ENCODE data around the gene SYT13.

Gene SYT13

GRCh38 chr11:45305874-45306623 lies 19.9 kb upstream of the SYT13 start:
- DNase-seq (ENCODE audit: low spot score), result no peak

GRCh38 chr11:45304992-45305335 lies 18.8 kb upstream of the SYT13 start:
- no peak for DNase-seq (ENCODE audit: low spot score)

DNA sequence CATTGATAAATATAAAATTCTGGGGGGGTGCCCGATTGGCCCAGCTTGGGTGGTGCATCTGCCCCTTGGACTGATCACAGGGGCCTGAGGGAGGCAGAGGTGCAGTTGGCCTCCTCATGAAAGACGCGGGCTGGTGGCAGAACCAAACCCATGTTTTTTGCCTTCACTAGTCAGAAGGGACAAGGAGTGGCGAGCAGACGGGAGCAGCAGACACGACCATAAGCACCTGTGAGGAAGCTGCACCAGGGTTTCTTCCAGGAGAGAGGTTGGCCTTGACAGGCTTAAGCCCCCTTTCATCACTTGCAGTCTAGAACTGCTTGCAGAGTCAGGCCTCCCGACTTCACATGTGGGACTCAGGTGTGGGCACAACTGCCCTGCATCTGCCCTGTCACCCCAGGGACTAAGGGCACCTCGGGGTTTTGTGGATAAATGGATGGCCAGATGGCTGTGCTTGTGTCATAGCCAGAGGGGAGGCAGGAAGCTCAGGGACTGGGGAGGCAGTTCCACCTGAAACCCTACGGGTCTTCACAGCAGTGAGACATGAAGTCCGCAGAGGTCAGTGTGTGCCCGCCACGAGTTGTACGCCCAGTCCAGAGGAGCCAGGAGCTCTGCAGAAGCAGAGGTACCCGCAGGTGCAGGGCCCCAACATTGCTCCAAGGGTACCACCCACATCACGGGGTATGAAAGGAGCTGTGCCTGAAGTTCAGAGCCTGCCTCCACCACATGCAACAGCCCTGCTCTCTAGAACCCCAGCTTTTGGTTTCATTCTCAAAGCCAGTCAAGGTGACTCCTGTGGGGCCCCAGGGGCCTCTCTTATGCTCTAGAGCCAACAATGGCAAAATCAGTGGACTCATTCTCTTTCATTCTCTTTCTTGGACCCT lies 18.2 kb upstream of the SYT13 start:
- DNase-seq (ENCODE audit: low spot score), result no peak

DNA sequence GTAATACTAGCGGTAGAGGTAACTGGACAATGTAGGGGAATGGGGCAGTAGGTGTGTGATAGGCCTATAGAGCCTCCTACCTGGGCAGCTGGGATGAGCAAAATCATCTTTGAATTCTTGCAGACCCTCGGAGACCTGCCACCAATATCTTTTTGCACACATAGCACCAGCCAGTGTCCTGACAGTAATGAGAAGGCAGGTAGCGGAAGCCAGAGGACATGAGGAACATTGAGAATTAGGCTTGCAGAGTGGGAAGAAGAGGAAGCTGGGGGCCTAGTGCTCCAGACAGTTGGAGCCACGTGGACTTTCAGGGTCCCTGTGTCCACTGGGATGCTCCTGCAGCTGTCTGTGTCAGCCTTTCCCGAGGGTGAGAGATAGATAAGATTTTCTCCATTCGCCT lies 17.2 kb upstream of the SYT13 start:
- DNase-seq (ENCODE audit: low spot score), result no peak

- no peak for DNase-seq (ENCODE audit: low spot score)
These were observed 15.6 kb upstream of the SYT13 start for GRCh38 chr11:45301537-45302246.

DNA sequence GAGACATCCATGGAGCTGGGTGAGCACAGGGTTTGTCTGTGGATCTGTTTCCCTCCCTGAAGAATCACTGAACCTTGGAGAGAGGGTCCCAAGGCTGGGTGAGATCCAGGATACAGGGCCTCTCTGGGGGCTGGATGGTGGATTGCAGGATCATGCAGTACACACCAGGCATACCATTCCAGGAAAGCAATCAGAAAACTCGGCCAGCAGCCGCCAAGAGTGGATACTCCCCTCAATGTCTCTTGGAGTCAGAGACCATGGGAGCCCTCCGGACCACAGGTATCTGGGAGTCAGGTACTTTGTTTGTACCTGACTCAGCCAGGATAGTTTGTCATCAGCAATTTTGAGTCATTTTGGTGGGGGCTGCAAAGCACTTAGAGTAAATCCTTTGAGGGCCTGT lies 14.6 kb upstream of the SYT13 start:
- no peak for DNase-seq (ENCODE audit: low spot score)

DNA sequence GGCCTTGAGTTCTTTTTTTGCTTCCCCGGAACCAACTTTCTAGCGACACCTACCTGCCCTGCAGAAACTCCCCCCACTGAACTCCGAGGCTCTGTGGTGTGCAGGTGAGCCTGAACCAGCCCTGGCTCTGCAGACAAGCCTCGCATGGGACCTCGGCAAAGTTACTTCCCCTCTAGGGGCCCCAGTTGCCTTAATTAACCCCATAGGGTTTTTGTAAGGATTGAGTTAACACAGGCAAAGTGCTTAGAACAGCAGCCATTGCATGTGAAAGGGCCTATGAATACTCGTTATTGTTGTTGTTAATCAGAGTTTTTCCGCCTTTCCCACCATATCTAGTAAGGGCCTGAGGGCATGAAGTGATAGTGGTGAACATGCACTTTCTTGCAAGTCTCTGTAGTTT lies 12.6 kb upstream of the SYT13 start:
- DNase-seq (ENCODE audit: low spot score), result no peak

DNA sequence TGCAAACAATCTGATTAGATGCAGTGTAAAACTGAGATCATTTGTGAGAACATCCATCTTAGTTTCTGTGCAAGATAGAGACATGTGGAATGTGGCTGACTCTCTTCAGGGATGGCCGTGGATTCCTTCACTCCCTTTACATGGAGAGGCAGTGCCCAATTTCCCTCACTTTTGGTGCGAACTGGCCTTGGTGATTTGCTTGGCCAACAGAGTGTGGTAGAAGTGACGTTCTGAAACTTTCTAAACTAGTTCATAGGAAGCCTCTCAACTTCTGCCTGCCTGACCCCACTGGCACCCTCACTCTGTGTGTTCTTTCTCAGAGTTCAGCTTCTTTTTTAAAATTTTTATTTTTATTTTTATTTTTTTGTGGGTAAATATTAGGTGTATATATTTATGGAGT lies 9.9 kb upstream of the SYT13 start:
- no peak for DNase-seq (ENCODE audit: low spot score)

DNA sequence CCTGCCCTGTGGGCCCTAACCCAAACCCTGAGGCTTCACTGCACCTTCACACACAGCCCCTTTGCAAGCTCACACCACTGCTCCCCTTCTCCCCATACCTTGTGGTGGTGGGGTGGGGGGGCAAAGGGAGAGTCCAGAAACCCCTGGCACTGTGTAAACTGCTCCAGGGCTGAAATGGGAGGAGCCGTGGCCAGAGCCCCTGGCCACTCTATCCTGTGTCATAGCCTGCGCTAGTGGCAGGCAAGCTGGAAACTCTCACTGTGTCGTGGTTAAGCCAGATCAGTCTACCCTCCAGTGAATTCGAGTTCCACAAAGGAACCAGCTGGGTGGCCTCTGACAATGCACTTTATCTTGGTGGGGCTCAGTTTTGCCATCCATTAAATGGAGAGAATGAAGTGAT lies 8.4 kb upstream of the SYT13 start:
- DNase-seq (ENCODE audit: low spot score), result no peak

DNA sequence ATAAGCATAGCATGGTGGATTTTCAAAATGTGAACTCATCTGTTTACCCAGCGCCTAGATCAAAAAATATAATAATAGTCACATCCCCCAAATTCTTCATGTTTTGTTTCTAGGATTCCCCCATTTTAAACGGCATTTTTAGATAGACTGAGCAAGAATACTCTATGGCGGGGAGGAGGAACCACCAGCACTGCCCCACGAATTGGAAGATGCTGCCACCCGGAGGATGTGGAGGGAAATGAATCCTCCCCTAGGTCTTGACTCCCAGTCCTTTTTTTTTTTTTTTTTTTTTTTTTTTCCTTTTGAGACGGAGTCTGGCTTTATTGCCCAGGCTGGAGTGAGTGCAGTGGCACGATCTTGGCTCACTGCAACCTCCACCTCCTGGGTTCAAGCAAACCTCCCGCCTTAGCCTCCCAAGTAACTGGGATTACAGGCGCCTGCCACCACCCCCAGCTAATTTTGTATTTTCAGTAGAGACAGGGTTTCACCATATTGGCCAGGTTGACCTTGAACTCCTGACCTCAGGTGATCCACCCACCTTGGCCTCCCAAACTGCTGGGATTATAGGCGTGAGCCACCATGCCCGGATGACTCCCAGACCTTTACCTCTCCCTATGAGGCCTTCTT lies 7.5 kb upstream of the SYT13 start:
- peak; percentile 75 for DNase-seq (ENCODE audit: low spot score)

- no peak for DNase-seq (ENCODE audit: low spot score)
These were observed 4.4 kb upstream of the SYT13 start for GRCh38 chr11:45290586-45290985.

DNA sequence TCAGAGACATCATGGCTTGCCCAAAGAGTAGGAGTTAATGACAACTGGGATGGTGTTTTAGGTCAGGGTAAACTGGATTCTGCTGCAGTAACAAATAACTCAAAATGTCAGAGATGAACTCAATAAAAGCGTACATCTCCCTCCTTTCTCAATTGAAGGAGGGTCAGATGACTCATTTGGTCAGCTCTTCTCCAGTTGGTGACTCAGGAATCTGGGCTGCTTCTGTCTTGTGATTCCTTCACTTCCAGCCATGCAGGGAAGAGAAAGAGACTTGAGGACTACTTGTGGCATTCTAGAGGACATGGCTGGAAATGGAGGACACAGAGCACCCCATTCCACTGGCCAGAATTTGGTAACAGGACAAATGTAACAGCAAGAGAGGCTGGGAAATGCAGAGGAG lies 3.2 kb upstream of the SYT13 start:
- DNase-seq (ENCODE audit: low spot score), result peak; percentile 84

GRCh38 chr11:45288339-45288738 lies 2.2 kb upstream of the SYT13 start:
- no peak for DNase-seq (ENCODE audit: low spot score)

DNA sequence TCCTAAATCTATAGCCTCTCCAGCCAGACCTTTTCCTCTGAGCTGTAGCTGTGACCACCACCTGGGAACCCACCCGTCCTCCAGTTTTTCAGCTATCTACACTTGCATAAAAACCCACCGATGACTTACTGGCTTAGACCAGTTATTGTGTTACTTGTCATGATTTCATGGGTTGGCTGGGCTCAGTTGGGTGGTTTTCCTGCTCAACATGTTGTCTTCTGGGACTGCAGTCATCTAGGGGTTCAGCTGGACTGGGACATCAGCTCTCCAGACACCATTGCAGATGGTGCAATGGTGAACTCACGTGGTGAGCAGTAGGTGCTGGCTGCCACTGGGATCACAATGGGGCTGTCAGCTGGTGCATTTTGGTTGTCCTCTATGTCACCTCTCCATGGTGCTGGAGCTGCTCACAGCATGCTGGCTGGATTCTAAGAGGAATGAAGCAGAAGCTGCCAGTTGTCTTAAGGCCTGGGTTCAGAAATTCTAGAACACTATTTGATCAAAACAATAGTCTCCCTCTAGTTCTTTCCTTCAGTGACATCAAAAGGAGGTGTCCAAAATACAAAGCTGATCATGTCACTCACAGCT lies 1.3 kb upstream of the SYT13 start:
- no peak for DNase-seq (ENCODE audit: low spot score)

DNA sequence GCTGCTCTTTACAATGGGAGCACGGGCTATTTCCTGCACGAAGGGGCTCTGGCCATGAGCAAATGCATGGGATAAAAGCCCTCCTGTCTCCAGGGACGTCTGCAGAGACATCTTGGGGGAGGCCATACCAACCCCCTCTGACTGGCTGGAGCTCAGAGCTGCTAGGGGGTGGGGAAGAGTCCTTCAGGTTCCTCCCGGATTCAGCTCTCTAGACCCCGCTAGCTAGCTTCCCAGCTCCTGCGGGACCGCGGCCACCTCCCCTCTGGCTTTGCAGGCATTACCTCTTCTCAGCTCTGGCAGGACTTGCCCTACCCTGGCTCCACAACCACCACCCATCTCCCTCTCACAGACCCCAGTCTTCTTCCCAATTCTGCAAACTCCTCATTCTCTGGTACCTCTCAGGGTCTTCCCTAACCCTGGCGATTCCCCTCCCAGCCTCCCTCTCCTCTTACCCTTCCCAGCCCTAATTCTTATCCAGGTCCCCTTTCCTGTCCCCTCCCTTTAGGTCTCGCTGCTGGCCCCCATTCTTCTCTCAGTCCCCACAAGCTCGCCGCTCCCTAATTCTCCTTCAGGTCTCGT lies 802 bp downstream of the SYT13 start:
- no peak for DNase-seq (ENCODE audit: low spot score)

DNA sequence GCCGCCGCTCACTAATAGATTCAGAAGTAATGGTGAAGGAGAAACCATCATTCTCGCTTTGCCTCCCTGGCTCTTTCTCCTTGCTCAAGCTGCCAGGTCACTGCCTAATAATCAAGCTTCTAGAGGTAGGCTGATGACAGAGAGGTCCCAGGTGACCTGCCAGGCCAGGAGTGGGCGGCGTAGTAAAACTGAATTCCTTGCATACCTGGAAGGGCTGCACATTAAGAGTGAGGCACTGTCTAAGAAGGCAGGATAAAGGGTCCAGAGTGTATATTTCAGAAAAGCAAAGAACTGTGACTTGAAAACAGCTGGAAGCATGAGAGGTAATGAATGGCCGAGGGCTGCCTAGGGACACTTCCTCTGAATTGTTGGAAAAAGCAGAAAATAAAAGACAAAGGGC lies 4.1 kb downstream of the SYT13 start:
- peak; percentile 84 for DNase-seq (ENCODE audit: low spot score)

DNA sequence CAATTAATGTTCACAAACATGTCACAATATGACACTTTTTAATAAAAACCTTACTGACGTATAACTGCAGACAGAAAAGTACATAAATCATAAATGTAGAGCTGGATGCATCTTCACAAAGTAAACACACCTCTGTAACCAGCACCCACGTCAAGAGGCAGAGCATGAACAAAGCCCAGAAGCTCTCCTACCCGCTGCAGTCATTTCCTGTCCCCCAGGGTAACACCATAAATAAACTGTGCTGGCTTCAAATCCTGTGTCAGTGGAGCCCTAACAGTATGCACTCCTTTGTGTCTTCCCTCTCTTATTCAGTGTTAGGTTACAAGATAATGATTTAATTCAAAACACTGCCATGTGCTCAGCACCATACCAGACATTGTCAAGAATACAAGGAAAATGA lies 5.7 kb downstream of the SYT13 start:
- peak; percentile 42 for DNase-seq (ENCODE audit: low spot score)

DNA sequence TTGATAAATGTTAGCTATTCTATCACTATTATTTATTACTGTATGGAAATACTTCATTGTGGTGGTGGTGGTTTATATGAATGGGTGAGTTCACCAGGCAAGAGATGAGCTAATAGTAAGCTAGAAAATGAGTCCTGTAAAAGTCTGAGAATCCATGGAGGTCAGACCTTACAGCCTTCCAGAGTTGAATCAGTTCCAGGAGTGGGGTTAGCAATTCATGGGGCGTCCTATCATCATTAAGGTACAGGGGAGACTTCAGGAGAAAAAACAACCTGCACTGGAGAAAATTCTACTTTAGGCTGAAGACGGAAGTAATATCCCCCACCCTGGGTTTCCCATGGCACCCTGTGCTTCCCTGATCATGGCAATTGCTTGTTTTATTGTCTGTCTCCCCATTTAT lies 6.5 kb downstream of the SYT13 start:
- no peak for DNase-seq (ENCODE audit: low spot score)

GRCh38 chr11:45278714-45279113 lies 7.4 kb downstream of the SYT13 start:
- DNase-seq (ENCODE audit: low spot score), result peak; percentile 22

GRCh38 chr11:45275828-45276227 lies 10.3 kb downstream of the SYT13 start:
- no peak for DNase-seq (ENCODE audit: low spot score)

DNA sequence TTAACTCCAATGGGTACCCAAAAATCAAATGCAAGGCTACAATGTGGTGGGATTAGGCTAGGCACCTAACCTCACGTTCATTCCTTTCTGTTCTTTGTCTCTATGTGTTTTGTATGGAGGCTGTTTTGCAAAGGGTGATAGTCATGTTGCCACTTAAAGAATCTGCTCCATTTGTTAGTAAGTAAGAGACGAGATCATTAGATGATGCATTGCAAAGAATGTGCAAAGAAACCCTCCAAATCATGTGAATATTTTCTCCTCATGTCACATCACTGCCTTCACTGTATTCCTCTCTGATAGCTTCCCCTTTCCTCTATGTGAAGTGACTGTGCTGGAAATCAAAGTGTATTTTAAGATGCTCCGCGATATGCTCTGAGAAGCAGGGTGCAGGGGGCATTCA lies 11.9 kb downstream of the SYT13 start:
- peak; percentile 58 for DNase-seq (ENCODE audit: low spot score)

DNA sequence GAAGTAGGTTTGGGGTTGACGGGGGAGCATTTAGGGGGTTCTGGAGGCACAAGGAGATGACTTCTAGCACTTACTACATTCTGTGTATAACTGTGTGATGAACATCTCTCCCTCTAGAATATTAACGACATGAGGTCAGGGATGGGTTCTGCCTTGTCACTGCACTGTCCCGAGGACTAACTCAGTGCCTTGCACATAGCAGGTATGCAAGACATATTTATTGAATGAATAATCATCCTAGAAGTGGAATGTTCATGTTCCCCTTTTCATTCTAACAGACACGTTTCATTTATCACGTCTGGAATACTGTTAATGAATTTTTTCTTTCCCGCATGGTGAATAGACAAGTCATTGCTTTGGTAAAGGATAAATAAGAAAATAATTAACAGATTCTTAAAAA lies 12.6 kb downstream of the SYT13 start:
- peak; percentile 94 for DNase-seq (ENCODE audit: low spot score)

All from kidney tubule cell (primary cell).